ENCODE measurements around the gene KIF6.
A peak's percentile ranks its signal among the peaks of the same experiment; 100 is the strongest.

The KIF6 gene

GRCh38 chr6:39335780-39336545, 389.2 kb downstream of the KIF6 start:
- DNase-seq, result peak; percentile 36
- Mint-ChIP-seq H3K27ac (no peak overlapping the region), H3K4me3 (no peak overlapping the region), H3K9me3 (no peaks in the 10 kb centered on the region), H3K36me3 (no peaks in the 10 kb centered on the region), H3K27me3 (peaks cover 73% of the 10 kb centered on the region), H3K4me1 (peaks cover 11% of the 10 kb centered on the region)
- CTCF ChIA-PET, result interaction anchor here (1.6 kb wide), 1 partner anchor 11 kb away, joined by 5 read pairs; no protein-coding TSS in a partner anchor

- H3K27ac Mint-ChIP-seq, result no peak overlapping the region
- H3K36me3 Mint-ChIP-seq, result no peaks in the 10 kb centered on the region
- no peak overlapping the region for H3K4me3 Mint-ChIP-seq
- no peaks in the 10 kb centered on the region for H3K9me3 Mint-ChIP-seq
- peaks cover 68% of the 10 kb centered on the region for H3K27me3 Mint-ChIP-seq
- DNase-seq, result no peak
- CTCF ChIA-PET, result interaction anchor here (1.1 to 1.4 kb wide), 2 partner anchors 13 to 26 kb away, joined by 3 read pairs; no protein-coding TSS in a partner anchor
- peaks cover 11% of the 10 kb centered on the region for H3K4me1 Mint-ChIP-seq
Measured at GRCh38 chr6:39333644-39334438, 391.4 kb downstream of the KIF6 start.

- no peak for DNase-seq
- Mint-ChIP-seq H3K27ac (no peak overlapping the region), H3K27me3 (peaks cover 55% of the 10 kb centered on the region), H3K4me3 (no peak overlapping the region), H3K4me1 (no peaks in the 10 kb centered on the region), H3K9me3 (no peaks in the 10 kb centered on the region), H3K36me3 (no peaks in the 10 kb centered on the region)
- CTCF ChIA-PET, result interaction anchor here (1.3 kb wide), 1 partner anchor 458 kb away, joined by 3 read pairs; no protein-coding TSS in a partner anchor
Measured at GRCh38 chr6:39330476-39330875, 394.7 kb downstream of the KIF6 start.

- Mint-ChIP-seq H3K4me1 (no peaks in the 10 kb centered on the region), H3K9me3 (no peaks in the 10 kb centered on the region), H3K4me3 (no peak overlapping the region), H3K27me3 (peaks cover 54% of the 10 kb centered on the region), H3K27ac (no peak overlapping the region), H3K36me3 (no peaks in the 10 kb centered on the region)
- DNase-seq, result no peak
- CTCF ChIA-PET, result no interaction called here
Measured at GRCh38 chr6:39330057-39330456, 395.2 kb downstream of the KIF6 start.

GRCh38 chr6:39328066-39328465, 397.1 kb downstream of the KIF6 start:
- Mint-ChIP-seq H3K4me1 (no peaks in the 10 kb centered on the region), H3K4me3 (no peak overlapping the region)
- CTCF ChIA-PET, result interaction anchor here (1.2 kb wide), 1 partner anchor 159 kb away, joined by 3 read pairs; no protein-coding TSS in a partner anchor

GRCh38 chr6:39327507-39327906, 397.7 kb downstream of the KIF6 start:
- Mint-ChIP-seq H3K27ac (no peak overlapping the region), H3K4me1 (no peaks in the 10 kb centered on the region), H3K4me3 (no peak overlapping the region), H3K27me3 (peaks cover 33% of the 10 kb centered on the region), H3K36me3 (no peaks in the 10 kb centered on the region), H3K9me3 (no peaks in the 10 kb centered on the region)
- CTCF ChIA-PET, result no interaction called here
- no peak for DNase-seq

More at GRCh38 chr6:39328066-39328465, 397.1 kb downstream of the KIF6 start:
- H3K9me3 Mint-ChIP-seq, result no peaks in the 10 kb centered on the region
- H3K27me3 Mint-ChIP-seq, result peaks cover 37% of the 10 kb centered on the region
- DNase-seq, result no peak
- no peaks in the 10 kb centered on the region for H3K36me3 Mint-ChIP-seq
- H3K27ac Mint-ChIP-seq, result no peak overlapping the region

GRCh38 chr6:39322306-39322850, 402.8 kb downstream of the KIF6 start, which contains the start of gene KCNK16:
TSS of gene KCNK16 (minus strand) at chr6:39322702. CDS start at chr6:39322540, 162 bp downstream.
- Mint-ChIP-seq H3K9me3 (no peaks in the 10 kb centered on the region), H3K4me3 (no peak within 1 kb of the TSS), H3K27me3 (peaks cover 56% of the 10 kb centered on the region), H3K4me1 (no peaks in the 10 kb centered on the region), H3K36me3 (no peaks in the 10 kb centered on the region), H3K27ac (no peak within 1 kb of the TSS)
- no peak for DNase-seq
- CTCF ChIA-PET, result interaction anchor here (1.0 kb wide), 1 partner anchor 12 kb away, joined by 3 read pairs; no protein-coding TSS in a partner anchor

GRCh38 chr6:39321761-39322160, 403.4 kb downstream of the KIF6 start:
- H3K4me1 Mint-ChIP-seq, result no peaks in the 10 kb centered on the region
- CTCF ChIA-PET, result interaction anchor here (1.0 kb wide), 1 partner anchor 11 kb away, joined by 3 read pairs; no protein-coding TSS in a partner anchor
- H3K36me3 Mint-ChIP-seq, result no peaks in the 10 kb centered on the region
- H3K27ac Mint-ChIP-seq, result no peak overlapping the region
- DNase-seq, result no peak
- peaks cover 59% of the 10 kb centered on the region for H3K27me3 Mint-ChIP-seq
- H3K4me3 Mint-ChIP-seq, result no peak overlapping the region
- H3K9me3 Mint-ChIP-seq, result no peaks in the 10 kb centered on the region

- H3K4me1 Mint-ChIP-seq, result no peaks in the 10 kb centered on the region
- CTCF ChIA-PET, result no interaction called here
- peaks cover 66% of the 10 kb centered on the region for H3K27me3 Mint-ChIP-seq
- H3K27ac Mint-ChIP-seq, result no peak overlapping the region
- no peak for DNase-seq
- no peaks in the 10 kb centered on the region for H3K9me3 Mint-ChIP-seq
- H3K36me3 Mint-ChIP-seq, result no peaks in the 10 kb centered on the region
- no peak overlapping the region for H3K4me3 Mint-ChIP-seq
Measured at GRCh38 chr6:39320363-39320984, 404.7 kb downstream of the KIF6 start.

GRCh38 chr6:39319621-39320362, 405.4 kb downstream of the KIF6 start:
- no peak overlapping the region for H3K27ac Mint-ChIP-seq
- DNase-seq, result no peak
- CTCF ChIA-PET, result no interaction called here
- no peaks in the 10 kb centered on the region for H3K4me1 Mint-ChIP-seq
- H3K36me3 Mint-ChIP-seq, result no peaks in the 10 kb centered on the region
- H3K27me3 Mint-ChIP-seq, result peaks cover 72% of the 10 kb centered on the region
- no peaks in the 10 kb centered on the region for H3K9me3 Mint-ChIP-seq
- H3K4me3 Mint-ChIP-seq, result no peak overlapping the region

GRCh38 chr6:39317256-39317655, 408.0 kb downstream of the KIF6 start:
- Mint-ChIP-seq H3K27me3 (peaks cover 96% of the 10 kb centered on the region), H3K4me1 (peaks cover 8% of the 10 kb centered on the region)
- CTCF ChIA-PET, result no interaction called here

GRCh38 chr6:39314273-39314795, 410.9 kb downstream of the KIF6 start, which contains the start of gene KCNK17:
TSS of gene KCNK17 (minus strand) at chr6:39314419. CDS start at chr6:39314320, 99 bp downstream.
- CTCF ChIA-PET, result interaction anchor here (17.8 kb wide), 1 partner anchor 146 kb away, joined by 410 read pairs; no protein-coding TSS in a partner anchor
- H3K36me3 Mint-ChIP-seq, result no peaks in the 10 kb centered on the region
- H3K4me1 Mint-ChIP-seq, result peaks cover 8% of the 10 kb centered on the region
- DNase-seq, result no peak
- H3K4me3 Mint-ChIP-seq, result no peak within 1 kb of the TSS
- no peak within 1 kb of the TSS for H3K27ac Mint-ChIP-seq
- H3K9me3 Mint-ChIP-seq, result no peaks in the 10 kb centered on the region
- peaks cover 95% of the 10 kb centered on the region for H3K27me3 Mint-ChIP-seq

More at GRCh38 chr6:39317256-39317655, 408.0 kb downstream of the KIF6 start:
- Mint-ChIP-seq H3K9me3 (no peaks in the 10 kb centered on the region), H3K27ac (no peak overlapping the region), H3K36me3 (no peaks in the 10 kb centered on the region), H3K4me3 (no peak overlapping the region)
- DNase-seq, result no peak
